NCI-H2227 (cell line): ENCODE results near the gene MAPKAP1.

ENCODE experiments used
- DNase-seq: peaks from one replicate; lab custom pipeline; 2025; ENCODE audit not compliant: unreplicated experiment; lab: John Stamatoyannopoulos, UW

Gene MAPKAP1

GRCh38 chr9:125398243-125398642 is 308.8 kb downstream of the MAPKAP1 start:
- DNase-seq = no peak

GRCh38 chr9:125397736-125398135 is 309.3 kb downstream of the MAPKAP1 start:
- DNase-seq = peak; percentile 15

DNA sequence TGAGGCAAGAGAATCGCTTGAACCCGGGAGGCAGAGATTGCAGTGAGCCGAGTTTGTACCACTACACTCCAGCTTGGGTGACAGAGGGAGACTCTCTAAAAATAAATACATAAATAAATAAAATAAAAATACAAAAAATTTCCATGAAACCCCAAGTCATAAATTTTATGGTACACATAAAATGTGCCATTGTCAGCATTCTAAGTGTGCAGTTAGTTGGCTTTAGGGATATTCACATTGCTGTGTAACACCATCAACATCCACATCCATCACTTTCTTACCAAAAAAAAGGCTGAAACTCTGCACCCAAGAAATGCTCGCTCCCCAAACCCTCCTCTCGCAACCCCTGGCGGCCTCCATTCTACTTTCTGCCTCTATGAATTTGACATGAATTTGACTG is 310.2 kb downstream of the MAPKAP1 start:
- DNase-seq = no peak

DNA sequence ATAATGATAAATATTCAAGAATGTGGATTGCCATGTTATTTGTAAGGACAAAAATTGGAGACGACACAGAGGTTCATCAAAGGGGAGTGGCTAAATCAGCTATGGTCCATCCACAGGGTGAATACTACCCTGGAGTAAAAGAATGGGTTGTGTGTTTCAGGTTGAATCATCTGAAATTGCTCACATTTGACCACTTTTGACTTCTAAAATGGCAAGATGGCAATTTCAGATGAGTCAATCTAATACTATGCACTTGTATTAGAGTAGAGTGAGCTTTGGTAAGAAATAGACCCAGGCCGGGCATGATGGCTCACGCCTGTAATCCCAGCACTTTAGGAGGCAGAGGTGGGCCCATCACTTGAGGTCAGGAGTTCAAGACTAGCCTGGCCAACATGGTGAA is 313.6 kb downstream of the MAPKAP1 start:
- DNase-seq = no peak

GRCh38 chr9:125391704-125392103 is 315.3 kb downstream of the MAPKAP1 start:
- DNase-seq = peak; percentile 77

DNA sequence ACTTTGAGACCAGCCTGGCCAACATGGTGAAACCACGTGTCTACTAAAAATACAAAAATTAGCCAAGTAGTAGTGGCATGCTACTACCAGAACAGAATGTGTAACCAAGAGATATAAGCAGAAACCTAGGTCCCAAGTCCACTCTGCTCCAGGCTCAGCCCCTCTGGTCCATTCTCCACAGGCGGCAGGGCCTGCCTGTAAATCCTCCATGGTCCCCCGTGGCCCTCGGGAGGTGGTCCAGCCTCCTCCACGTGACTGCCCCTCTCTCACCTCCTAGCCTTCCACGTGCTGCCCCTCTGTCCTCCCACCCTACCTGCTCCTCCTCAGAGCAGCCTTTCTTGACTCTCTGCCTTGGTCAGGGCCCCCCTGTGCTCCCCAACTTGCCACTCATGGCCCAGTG is 318.0 kb downstream of the MAPKAP1 start:
- no peak for DNase-seq

DNA sequence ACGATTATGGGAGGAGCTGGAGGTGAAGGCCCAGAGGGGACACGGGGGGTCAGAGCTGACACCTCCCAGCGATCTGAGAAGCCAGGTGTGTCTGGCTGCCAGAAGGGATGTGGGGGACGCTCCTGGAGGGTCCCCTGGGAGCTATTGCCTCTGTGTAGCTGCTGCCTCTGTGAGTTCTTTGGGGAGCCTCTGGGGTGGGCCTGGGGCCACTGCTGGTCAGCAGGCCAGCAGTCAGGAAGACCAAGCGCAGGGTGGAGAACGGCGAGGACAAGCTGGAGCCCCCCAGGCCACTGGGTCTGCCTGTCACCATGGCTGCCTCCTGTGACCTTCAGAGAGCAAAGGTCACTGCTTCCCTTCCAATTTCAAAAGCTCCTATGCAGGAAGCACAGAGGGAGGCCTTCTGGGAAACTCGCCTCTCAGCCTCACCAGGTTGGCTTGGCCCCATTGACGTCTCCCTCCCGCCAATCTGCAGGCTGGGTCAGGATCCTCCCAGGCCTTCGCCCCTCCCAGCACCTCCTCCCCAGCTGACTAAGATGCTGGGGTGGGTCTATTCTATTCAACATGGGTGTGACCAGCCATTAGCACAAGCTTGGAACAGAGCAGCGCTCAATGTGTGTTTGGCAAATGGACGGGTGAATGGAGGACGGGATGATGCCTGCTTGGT is 319.0 kb downstream of the MAPKAP1 start:
- no peak for DNase-seq
